Right kidney (tissue), 1 donor: ENCODE measurements around the gene PIGW.
A peak's percentile ranks its signal among the peaks of the same experiment; 100 is the strongest.

ENCODE experiments used
- DNase-seq: peaks from one replicate; pipeline ENCODE4 v3.0.0-alpha.2; 2016

Gene PIGW

GRCh38 chr17:36545077-36545464, 10.3 kb downstream of the PIGW start:
- DNase-seq, result no peak

GRCh38 chr17:36545465-36546417, 11.0 kb downstream of the PIGW start:
- DNase-seq, result peak; percentile 96

GRCh38 chr17:36546418-36547093, 11.8 kb downstream of the PIGW start:
- no peak for DNase-seq

GRCh38 chr17:36547776-36548175, 13.0 kb downstream of the PIGW start:
- no peak for DNase-seq

- DNase-seq, result no peak
These were observed 16.0 kb downstream of the PIGW start for GRCh38 chr17:36550491-36551417.

- no peak for DNase-seq
These were observed 18.7 kb downstream of the PIGW start for GRCh38 chr17:36553459-36553858.

GRCh38 chr17:36566081-36566480, 31.3 kb downstream of the PIGW start:
- no peak for DNase-seq

- DNase-seq, result no peak
These were observed 40.2 kb downstream of the PIGW start for GRCh38 chr17:36575028-36575427.

GRCh38 chr17:36576793-36577192, 42.0 kb downstream of the PIGW start:
- no peak for DNase-seq

- DNase-seq, result no peak
These were observed 43.9 kb downstream of the PIGW start for GRCh38 chr17:36578671-36579070.

GRCh38 chr17:36583787-36584186, 49.0 kb downstream of the PIGW start:
- DNase-seq, result no peak

GRCh38 chr17:36586138-36586537, 51.4 kb downstream of the PIGW start:
- no peak for DNase-seq
